ENCODE data around the gene BTBD16. TPM values are rescaled to one million over a fixed set of nuclear protein-coding genes. Genes with fewer than 3 reads are reported as not detected.

BTBD16 gene
- total and polyA plus RNA-seq, 10 of the 15 experiments (the other 5 are each of a cell fraction or from before 2014, with no cell fraction given): 0.11 TPM; not detected in 9

- ATAC-seq (no peak), DNase-seq (ENCODE audit: low read depth, low spot score) (no peak), FAIRE-seq (no peak)
- ChIA-PET POLR2A (no interaction called here), CTCF (no interaction called here), SMC1A (ENCODE audit: uncharacterized antibody, unreplicated experiment) (no interaction called here), RAD21 (ENCODE audit: unreplicated experiment) (no interaction called here)
- intact Hi-C loops (cut with micrococcal nuclease; ENCODE audit: unreplicated experiment): no loop called here
- Histone ChIP-seq H3K4me1 (ENCODE audit: control insufficient read depth, insufficient read depth, low read length) (no peaks in the 10 kb centered on the region; the same call in 1 of the 2 replicates), H3K4me2 (ENCODE audit: control insufficient read depth, insufficient read depth) (no peak overlapping the region), H3K9me3 (replicated peaks; ENCODE audit: control insufficient read depth, insufficient read depth, low read length) (no peaks in the 10 kb centered on the region; the same call in 2 of the 3 replicates), H3K9ac (ENCODE audit: control insufficient read depth, insufficient read depth, low read length) (no peak overlapping the region), H2AFZ (ENCODE audit: control insufficient read depth, low read depth, low read length) (no peak overlapping the region), H3K36me3 (ENCODE audit: control insufficient read depth in 2 of 2, insufficient read depth in 2 of 2, low read length in 1 of 2) (no peaks in the 10 kb centered on the region), H3K79me2 (ENCODE audit: control insufficient read depth, insufficient read depth, low read length) (no peaks in the 10 kb centered on the region), H3K4me3 (no peak overlapping the region), H4K20me1 (ENCODE audit: control insufficient read depth, insufficient read depth) (no peaks in the 10 kb centered on the region), H3K27ac (ENCODE audit: control insufficient read depth, insufficient read depth) (no peak overlapping the region), H3K27me3 (replicated peaks in 1 of 2; ENCODE audit: control insufficient read depth in 2 of 2, insufficient read depth in 2 of 2, low read length in 1 of 2) (peaks cover 0 to 7% of the 10 kb centered on the region in 2 experiments; a peak in 2 of 4 replicates)
- in situ Hi-C loops (cut with MboI): no loop called here
- BruUV-seq (replicated peaks): no TSS peak
- TF ChIP-seq, protein P1, sequence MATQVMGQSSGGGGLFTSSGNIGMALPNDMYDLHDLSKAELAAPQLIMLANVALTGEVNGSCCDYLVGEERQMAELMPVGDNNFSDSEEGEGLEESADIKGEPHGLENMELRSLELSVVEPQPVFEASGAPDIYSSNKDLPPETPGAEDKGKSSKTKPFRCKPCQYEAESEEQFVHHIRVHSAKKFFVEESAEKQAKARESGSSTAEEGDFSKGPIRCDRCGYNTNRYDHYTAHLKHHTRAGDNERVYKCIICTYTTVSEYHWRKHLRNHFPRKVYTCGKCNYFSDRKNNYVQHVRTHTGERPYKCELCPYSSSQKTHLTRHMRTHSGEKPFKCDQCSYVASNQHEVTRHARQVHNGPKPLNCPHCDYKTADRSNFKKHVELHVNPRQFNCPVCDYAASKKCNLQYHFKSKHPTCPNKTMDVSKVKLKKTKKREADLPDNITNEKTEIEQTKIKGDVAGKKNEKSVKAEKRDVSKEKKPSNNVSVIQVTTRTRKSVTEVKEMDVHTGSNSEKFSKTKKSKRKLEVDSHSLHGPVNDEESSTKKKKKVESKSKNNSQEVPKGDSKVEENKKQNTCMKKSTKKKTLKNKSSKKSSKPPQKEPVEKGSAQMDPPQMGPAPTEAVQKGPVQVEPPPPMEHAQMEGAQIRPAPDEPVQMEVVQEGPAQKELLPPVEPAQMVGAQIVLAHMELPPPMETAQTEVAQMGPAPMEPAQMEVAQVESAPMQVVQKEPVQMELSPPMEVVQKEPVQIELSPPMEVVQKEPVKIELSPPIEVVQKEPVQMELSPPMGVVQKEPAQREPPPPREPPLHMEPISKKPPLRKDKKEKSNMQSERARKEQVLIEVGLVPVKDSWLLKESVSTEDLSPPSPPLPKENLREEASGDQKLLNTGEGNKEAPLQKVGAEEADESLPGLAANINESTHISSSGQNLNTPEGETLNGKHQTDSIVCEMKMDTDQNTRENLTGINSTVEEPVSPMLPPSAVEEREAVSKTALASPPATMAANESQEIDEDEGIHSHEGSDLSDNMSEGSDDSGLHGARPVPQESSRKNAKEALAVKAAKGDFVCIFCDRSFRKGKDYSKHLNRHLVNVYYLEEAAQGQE (IDR thresholded peaks at IDR 0.05; ENCODE audit: low read depth, low read length): no peak
- TF ChIP-seq RB1 (IDR thresholded peaks at IDR 0.05; ENCODE audit: borderline replicate concordance): no peak
- TF ChIP-seq HDAC2 (IDR thresholded peaks at IDR 0.05): no peak
- TF ChIP-seq USF2 (IDR thresholded peaks at IDR 0.05; ENCODE audit: borderline replicate concordance, low read depth, low read length): no peak
- TF ChIP-seq NBN (IDR thresholded peaks at IDR 0.05): no peak
- no peak for TF ChIP-seq SREBF2 (IDR thresholded peaks at IDR 0.05; ENCODE audit: low read length)
- no peak for TF ChIP-seq BHLHE40 (IDR thresholded peaks at IDR 0.05; ENCODE audit: borderline replicate concordance in 1 of 2, low read depth in 2 of 2, low read length in 1 of 2)
- TF ChIP-seq TCF12 (IDR thresholded peaks at IDR 0.05; ENCODE audit: low read depth, low read length): no peak
- TF ChIP-seq, protein P2, sequence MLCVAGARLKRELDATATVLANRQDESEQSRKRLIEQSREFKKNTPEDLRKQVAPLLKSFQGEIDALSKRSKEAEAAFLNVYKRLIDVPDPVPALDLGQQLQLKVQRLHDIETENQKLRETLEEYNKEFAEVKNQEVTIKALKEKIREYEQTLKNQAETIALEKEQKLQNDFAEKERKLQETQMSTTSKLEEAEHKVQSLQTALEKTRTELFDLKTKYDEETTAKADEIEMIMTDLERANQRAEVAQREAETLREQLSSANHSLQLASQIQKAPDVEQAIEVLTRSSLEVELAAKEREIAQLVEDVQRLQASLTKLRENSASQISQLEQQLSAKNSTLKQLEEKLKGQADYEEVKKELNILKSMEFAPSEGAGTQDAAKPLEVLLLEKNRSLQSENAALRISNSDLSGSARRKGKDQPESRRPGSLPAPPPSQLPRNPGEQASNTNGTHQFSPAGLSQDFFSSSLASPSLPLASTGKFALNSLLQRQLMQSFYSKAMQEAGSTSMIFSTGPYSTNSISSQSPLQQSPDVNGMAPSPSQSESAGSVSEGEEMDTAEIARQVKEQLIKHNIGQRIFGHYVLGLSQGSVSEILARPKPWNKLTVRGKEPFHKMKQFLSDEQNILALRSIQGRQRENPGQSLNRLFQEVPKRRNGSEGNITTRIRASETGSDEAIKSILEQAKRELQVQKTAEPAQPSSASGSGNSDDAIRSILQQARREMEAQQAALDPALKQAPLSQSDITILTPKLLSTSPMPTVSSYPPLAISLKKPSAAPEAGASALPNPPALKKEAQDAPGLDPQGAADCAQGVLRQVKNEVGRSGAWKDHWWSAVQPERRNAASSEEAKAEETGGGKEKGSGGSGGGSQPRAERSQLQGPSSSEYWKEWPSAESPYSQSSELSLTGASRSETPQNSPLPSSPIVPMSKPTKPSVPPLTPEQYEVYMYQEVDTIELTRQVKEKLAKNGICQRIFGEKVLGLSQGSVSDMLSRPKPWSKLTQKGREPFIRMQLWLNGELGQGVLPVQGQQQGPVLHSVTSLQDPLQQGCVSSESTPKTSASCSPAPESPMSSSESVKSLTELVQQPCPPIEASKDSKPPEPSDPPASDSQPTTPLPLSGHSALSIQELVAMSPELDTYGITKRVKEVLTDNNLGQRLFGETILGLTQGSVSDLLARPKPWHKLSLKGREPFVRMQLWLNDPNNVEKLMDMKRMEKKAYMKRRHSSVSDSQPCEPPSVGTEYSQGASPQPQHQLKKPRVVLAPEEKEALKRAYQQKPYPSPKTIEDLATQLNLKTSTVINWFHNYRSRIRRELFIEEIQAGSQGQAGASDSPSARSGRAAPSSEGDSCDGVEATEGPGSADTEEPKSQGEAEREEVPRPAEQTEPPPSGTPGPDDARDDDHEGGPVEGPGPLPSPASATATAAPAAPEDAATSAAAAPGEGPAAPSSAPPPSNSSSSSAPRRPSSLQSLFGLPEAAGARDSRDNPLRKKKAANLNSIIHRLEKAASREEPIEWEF (IDR thresholded peaks at IDR 0.05; ENCODE audit: insufficient replicate concordance, low read depth, low read length): no peak
- no peak for TF ChIP-seq ZNF622 (IDR thresholded peaks at IDR 0.05)
- TF ChIP-seq ZNF24 (IDR thresholded peaks at IDR 0.05): no peak
- no peak for TF ChIP-seq GABPA (IDR thresholded peaks at IDR 0.05; ENCODE audit: low read depth)
- no peak for TF ChIP-seq ZNF217 (IDR thresholded peaks at IDR 0.05)
- TF ChIP-seq FOS (IDR thresholded peaks at IDR 0.05; ENCODE audit: borderline replicate concordance, extremely low read depth, insufficient read length): no peak
- no peak for TF ChIP-seq NFYB (IDR thresholded peaks at IDR 0.05; ENCODE audit: insufficient read depth, low read depth, low read length)
- TF ChIP-seq CBX3 (IDR thresholded peaks at IDR 0.05; ENCODE audit: borderline replicate concordance, low read depth): no peak
- WGBS (ENCODE audit: insufficient coverage, insufficient replicate concordance, low lambda C conversion rate, missing lambda C conversion rate): 67% methylated on average over 7 of the region's 7 CpGs
Observed at GRCh38 chr10:122290334-122290733, 19.2 kb downstream of the BTBD16 start.
